ENCODE data around the gene ADSS1.

GRCh38 chr14:104765517-104765916, 41.5 kb downstream of the ADSS1 start:
- TF ChIP-seq CTCF (IDR thresholded peaks at IDR 0.05) (no peak), EP300 (IDR thresholded peaks at IDR 0.05; ENCODE audit: low read depth) (no peak), POLR2A (IDR thresholded peaks at IDR 0.05) (no peak)

Data from transverse colon (tissue), 3 donors.